Lower lobe of right lung (tissue), 2 donors: ENCODE measurements around the gene PTH2R. TPM values are rescaled to one million over a fixed set of nuclear protein-coding genes. Genes with fewer than 3 reads are reported as not detected.
"Not testable (repeated sequence)": the region's sequence is repeated elsewhere in the genome, so short reads cannot be mapped to it uniquely, and the experiment has no call there.

ENCODE experiments used
- ATAC-seq, 2 donors: fragments of 200-7000 bp; cut with Tn5 transposase; one replicate each; pipeline ENCODE4 v1.9.1; 2020 to 2022; ENCODE audit warnings: mild to moderate bottlenecking in 2 of 2, moderate library complexity in 2 of 2
- DNase-seq: peaks from one replicate; pipeline ENCODE4 v3.0.0-alpha.2; 2020
- H3K27ac ChIP-seq: fragments of 200-600 bp; one replicate; pipeline ENCODE4 v1.8.0; 2022
- H3K27me3 ChIP-seq: fragments of 200-600 bp; one replicate; pipeline ENCODE4 v1.8.0; 2022; ENCODE audit warnings: low read depth
- H3K36me3 ChIP-seq: fragments of 200-600 bp; one replicate; pipeline ENCODE4 v1.8.0; 2022; ENCODE audit warnings: mild to moderate bottlenecking
- H3K4me1 ChIP-seq: fragments of 200-600 bp; one replicate; pipeline ENCODE4 v1.8.0; 2022
- H3K4me3 ChIP-seq: fragments of 200-600 bp; one replicate; pipeline ENCODE4 v1.8.0; 2022; ENCODE audit warnings: mild to moderate bottlenecking
- H3K9me3 ChIP-seq: fragments of 200-600 bp; one replicate; pipeline ENCODE4 v1.8.0; 2022
- intact Hi-C: fragments of 100-400 bp; cut with DNase I; formaldehyde crosslinking; loops from one replicate; pipeline ENCODE4 v1.11.0; 2022
- total RNA-seq: library from RNA; stranded (reverse); fragmentation: NEBNext Ultra II Directional; extraction: Animal tissue kit (Norgen Biotek cat#: 25700); gene quantifications from one replicate; pipeline ENCODE4 v1.2.1, GENCODE V29; 2021
- TF ChIP-seq, protein P1 (sequence below): fragments of 200-600 bp; IDR thresholded peaks from one replicate; pipeline ENCODE4 v1.8.0; 2022; ENCODE audit warnings: antibody characterized with exemption, mild to moderate bottlenecking
- donor health status: DM: no; HTN: yes; CAD: no; lungs with severe emphysema.

The PTH2R gene
- total RNA-seq, 1 donor from 2014 or later: 0.32 TPM

DNA sequence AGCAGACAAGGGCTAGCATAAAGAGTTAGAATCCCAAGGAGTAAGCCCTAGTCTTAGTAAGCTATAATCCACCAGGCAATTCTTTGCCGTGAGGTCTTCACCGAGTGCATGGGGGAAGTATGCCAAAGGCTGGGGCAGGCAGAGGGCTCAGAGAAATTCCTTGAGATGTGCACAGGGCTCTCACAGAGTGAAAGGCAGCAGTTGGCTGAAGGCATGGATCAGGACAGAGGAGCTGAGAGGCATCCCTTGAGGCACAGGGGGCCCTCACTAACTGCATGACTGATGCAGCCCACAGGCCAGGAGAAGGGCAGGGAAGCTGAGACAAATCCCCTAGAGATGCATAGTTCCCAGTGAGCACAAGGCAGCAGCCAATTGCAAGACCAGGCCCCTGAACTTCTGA is 34.1 kb downstream of the PTH2R start:
- H3K4me3 ChIP-seq: no peak overlapping the region
- no peaks in the 10 kb centered on the region for H3K36me3 ChIP-seq
- no peak for ATAC-seq
- H3K27me3 ChIP-seq: no peaks in the 10 kb centered on the region
- H3K4me1 ChIP-seq: no peaks in the 10 kb centered on the region
- H3K9me3 ChIP-seq: no peaks in the 10 kb centered on the region
- no peak for DNase-seq
- intact Hi-C loops: no loop called here
- TF ChIP-seq, protein P1, sequence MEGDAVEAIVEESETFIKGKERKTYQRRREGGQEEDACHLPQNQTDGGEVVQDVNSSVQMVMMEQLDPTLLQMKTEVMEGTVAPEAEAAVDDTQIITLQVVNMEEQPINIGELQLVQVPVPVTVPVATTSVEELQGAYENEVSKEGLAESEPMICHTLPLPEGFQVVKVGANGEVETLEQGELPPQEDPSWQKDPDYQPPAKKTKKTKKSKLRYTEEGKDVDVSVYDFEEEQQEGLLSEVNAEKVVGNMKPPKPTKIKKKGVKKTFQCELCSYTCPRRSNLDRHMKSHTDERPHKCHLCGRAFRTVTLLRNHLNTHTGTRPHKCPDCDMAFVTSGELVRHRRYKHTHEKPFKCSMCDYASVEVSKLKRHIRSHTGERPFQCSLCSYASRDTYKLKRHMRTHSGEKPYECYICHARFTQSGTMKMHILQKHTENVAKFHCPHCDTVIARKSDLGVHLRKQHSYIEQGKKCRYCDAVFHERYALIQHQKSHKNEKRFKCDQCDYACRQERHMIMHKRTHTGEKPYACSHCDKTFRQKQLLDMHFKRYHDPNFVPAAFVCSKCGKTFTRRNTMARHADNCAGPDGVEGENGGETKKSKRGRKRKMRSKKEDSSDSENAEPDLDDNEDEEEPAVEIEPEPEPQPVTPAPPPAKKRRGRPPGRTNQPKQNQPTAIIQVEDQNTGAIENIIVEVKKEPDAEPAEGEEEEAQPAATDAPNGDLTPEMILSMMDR: no peak
- H3K27ac ChIP-seq: no peak overlapping the region

DNA sequence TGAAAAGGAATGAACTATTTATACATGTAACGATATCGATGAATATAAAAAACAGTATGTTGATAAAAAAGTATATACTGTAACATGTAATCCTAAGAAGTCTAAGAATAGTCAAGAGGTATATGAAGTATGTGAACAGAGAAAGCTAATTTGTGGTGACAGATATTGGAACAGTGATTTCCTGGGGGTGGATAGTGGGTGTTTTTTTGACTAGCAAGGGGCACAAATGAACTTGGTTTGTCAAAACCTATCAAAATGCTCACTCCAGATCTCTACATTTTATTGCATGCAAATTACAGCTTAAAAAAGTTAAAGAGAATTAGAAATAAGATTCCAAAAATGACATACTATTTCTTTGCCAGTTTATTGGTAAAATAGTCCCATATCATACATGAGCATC is 35.4 kb downstream of the PTH2R start:
- Histone ChIP-seq H3K9me3 (no peaks in the 10 kb centered on the region), H3K27me3 (no peaks in the 10 kb centered on the region), H3K4me1 (no peaks in the 10 kb centered on the region), H3K4me3 (no peak overlapping the region), H3K36me3 (no peaks in the 10 kb centered on the region), H3K27ac (no peak overlapping the region)
- no peak for ATAC-seq
- intact Hi-C loops: no loop called here
- DNase-seq: no peak
- TF ChIP-seq, protein P1: no peak

DNA sequence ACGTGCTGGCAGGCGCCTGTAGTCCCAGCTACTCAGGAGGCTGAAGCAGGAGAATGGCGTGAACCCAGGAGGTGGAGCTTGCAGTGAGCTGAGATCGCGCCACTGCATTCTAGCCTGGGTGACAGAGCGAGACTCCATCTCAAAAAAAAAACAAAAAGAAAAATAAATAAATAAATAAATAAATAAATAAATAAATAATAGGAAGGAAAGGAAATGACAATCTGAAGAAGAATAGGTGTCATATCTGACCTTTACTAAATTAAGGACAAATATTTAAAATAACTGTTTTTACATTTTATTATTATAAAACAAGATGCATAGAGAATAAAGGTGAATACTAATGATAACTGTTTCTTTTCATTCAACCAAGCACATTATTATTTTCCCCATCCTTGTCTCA is 40.9 kb downstream of the PTH2R start:
- H3K27me3 ChIP-seq, H3K4me1 ChIP-seq, ATAC-seq, H3K4me3 ChIP-seq, H3K36me3 ChIP-seq, intact Hi-C loops, H3K27ac ChIP-seq, H3K9me3 ChIP-seq, DNase-seq: not testable (repeated sequence)

DNA sequence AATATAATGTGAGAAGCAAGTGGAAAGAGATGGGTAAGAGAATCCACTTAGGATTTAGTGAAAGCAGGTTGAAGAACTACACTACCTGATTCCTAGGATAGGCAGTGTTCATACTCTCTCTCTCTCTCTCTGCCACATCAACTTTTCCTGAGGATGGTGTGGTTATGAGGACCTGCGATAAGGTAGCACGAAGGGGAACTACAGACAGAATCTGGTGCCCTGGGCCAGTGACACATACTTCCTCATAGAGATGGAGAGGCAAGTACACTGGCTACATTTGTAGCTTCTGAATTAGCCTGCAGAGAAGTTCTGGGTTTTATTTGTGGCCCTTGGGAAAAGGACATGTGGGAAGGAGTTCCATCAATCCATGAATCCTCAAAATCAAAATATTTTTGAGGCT is 44.5 kb downstream of the PTH2R start:
- DNase-seq (no peak), ATAC-seq (no peak)
- H3K4me1 ChIP-seq: no peaks in the 10 kb centered on the region
- H3K27me3 ChIP-seq: no peaks in the 10 kb centered on the region
- H3K27ac ChIP-seq: no peak overlapping the region
- no peaks in the 10 kb centered on the region for H3K36me3 ChIP-seq
- TF ChIP-seq, protein P1: no peak
- H3K4me3 ChIP-seq: no peak overlapping the region
- no peaks in the 10 kb centered on the region for H3K9me3 ChIP-seq
- intact Hi-C loops: no loop called here

DNA sequence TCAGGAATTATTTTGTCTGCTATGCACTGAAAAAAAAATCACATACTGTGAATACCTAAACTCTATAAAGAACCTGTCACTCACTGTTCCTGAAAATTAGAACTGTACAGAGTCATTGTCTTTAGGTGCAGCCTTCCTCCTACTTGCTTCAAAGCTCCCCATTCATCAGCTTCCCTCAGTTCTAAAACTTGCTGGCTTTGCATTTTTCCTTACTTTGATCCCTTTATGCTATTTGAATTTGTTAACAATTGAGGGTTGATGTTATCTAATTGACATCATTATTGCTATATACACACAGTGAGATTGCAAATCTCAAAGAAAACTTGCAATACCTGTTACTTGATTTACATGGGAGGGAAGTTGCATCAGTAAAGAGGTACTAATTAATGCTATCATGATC is 48.3 kb downstream of the PTH2R start:
- Histone ChIP-seq H3K4me3 (no peak overlapping the region), H3K27me3 (no peaks in the 10 kb centered on the region), H3K9me3 (no peaks in the 10 kb centered on the region), H3K4me1 (no peaks in the 10 kb centered on the region), H3K36me3 (no peaks in the 10 kb centered on the region), H3K27ac (no peak overlapping the region)
- TF ChIP-seq, protein P1: no peak
- intact Hi-C loops: no loop called here
- DNase-seq (no peak), ATAC-seq (no peak)

DNA sequence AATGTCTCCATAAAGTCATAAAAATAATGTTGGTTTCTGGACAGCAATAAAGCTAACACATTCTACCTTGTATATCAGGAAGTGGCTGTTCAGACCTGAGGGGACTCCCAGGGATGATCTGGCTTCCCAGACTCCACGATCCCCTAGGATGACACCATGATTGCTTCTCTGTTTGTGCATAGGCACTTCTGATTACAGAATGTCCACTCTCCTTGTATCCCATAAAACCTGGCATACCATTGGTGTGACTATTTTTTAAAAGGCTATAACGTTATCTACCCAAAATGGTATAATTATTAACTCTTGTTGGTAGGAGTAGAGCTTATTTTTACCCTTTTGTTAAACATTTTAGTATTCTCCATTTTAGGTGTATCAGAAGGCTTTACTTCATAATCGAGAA is 57.1 kb downstream of the PTH2R start:
- Histone ChIP-seq H3K36me3 (no peaks in the 10 kb centered on the region), H3K9me3 (no peaks in the 10 kb centered on the region), H3K27me3 (no peaks in the 10 kb centered on the region), H3K4me3 (no peak overlapping the region), H3K27ac (no peak overlapping the region), H3K4me1 (no peaks in the 10 kb centered on the region)
- intact Hi-C loops: no loop called here
- ATAC-seq (no peak), DNase-seq (no peak)
- TF ChIP-seq, protein P1: no peak
